Amniotic epithelial cell (primary cell): ENCODE results near the gene DCUN1D1.

Experiments used
- DNase-seq: peaks from one replicate; pipeline ENCODE4 v3.0.0-alpha.2; 2010; ENCODE audit warnings: low read depth

Gene DCUN1D1

GRCh38 chr3:182892226-182892625 is 88.1 kb downstream of the DCUN1D1 start:
- DNase-seq: no peak

GRCh38 chr3:182891364-182891763 is 89.0 kb downstream of the DCUN1D1 start:
- no peak for DNase-seq

GRCh38 chr3:182889948-182890629 is 90.2 kb downstream of the DCUN1D1 start:
- DNase-seq: no peak
